ENCODE results near the gene DYNC2H1. TPM values are rescaled to one million over a fixed set of nuclear protein-coding genes. Genes with fewer than 3 reads are reported as not detected.

The DYNC2H1 gene
- total and polyA plus RNA-seq, 2 donors (not counting 1 experiment from before 2014, with no cell fraction given), result 20.1 to 65.9 TPM

DNA sequence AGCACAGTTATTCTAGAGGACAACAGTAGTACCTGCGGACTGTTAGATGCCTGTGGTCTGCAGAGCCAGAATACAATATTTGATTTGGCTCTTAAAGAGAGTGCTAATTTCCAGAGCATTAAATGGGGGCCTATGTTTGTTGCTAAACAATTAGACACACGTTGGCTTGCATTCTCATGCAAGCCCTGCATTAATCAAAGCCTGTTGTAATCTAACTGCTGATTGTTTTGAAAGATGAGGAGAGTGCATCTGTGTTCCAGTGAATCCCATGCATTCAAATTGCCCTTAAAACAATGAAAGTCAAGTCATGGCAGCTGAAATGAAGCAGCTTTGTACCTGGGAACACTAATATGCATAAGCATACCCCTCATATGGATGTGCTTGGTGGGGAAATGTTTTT, 419.4 kb downstream of the DYNC2H1 start:
- no peaks in the 10 kb centered on the region for H3K27me3 ChIP-seq (ENCODE audit: control insufficient read depth, insufficient read depth, low read length)
- no peaks in the 10 kb centered on the region for H3K79me2 ChIP-seq (ENCODE audit: control insufficient read depth, insufficient read depth, low read length)
- H3K27ac ChIP-seq (ENCODE audit: insufficient read depth, low read length), result no peak overlapping the region
- peaks cover 20% of the 10 kb centered on the region for H3K4me1 ChIP-seq (ENCODE audit: control insufficient read depth, extremely low read depth, insufficient read depth, low read length)
- DNase-seq (ENCODE audit: low read depth in 2 of 2), result peak in 1 of 2 donors; percentile 47
- no peaks in the 10 kb centered on the region for H3K9me3 ChIP-seq (ENCODE audit: control insufficient read depth, insufficient read depth, low read depth, low read length)
- no peak for TF ChIP-seq EZH2 (IDR thresholded peaks at IDR 0.05; ENCODE audit: low read length, missing control alignments)
- TF ChIP-seq, protein P1, sequence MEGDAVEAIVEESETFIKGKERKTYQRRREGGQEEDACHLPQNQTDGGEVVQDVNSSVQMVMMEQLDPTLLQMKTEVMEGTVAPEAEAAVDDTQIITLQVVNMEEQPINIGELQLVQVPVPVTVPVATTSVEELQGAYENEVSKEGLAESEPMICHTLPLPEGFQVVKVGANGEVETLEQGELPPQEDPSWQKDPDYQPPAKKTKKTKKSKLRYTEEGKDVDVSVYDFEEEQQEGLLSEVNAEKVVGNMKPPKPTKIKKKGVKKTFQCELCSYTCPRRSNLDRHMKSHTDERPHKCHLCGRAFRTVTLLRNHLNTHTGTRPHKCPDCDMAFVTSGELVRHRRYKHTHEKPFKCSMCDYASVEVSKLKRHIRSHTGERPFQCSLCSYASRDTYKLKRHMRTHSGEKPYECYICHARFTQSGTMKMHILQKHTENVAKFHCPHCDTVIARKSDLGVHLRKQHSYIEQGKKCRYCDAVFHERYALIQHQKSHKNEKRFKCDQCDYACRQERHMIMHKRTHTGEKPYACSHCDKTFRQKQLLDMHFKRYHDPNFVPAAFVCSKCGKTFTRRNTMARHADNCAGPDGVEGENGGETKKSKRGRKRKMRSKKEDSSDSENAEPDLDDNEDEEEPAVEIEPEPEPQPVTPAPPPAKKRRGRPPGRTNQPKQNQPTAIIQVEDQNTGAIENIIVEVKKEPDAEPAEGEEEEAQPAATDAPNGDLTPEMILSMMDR (conservative IDR thresholded peaks at IDR 0.05 in 1 of 2, IDR thresholded peaks at IDR 0.05 in 1 of 2; ENCODE audit: low read depth in 1 of 2, low read length in 2 of 2), result no peak
- H2AFZ ChIP-seq (ENCODE audit: low read length), result no peak overlapping the region
- H3K4me2 ChIP-seq (ENCODE audit: extremely low read depth, insufficient read depth, low read length), result no peak overlapping the region
- H3K4me3 ChIP-seq (replicated peaks in 1 of 4; ENCODE audit: control extremely low read depth in 1 of 4, insufficient read depth in 1 of 4, low read depth in 3 of 4, low read length in 4 of 4), result no peak overlapping the region
- no peaks in the 10 kb centered on the region for H3K36me3 ChIP-seq (ENCODE audit: control insufficient read depth, insufficient read depth, low read length)
- no peak overlapping the region for H3K9ac ChIP-seq (ENCODE audit: insufficient read depth, low read length)
- H4K20me1 ChIP-seq (ENCODE audit: control insufficient read depth, extremely low read depth, insufficient read depth, low read length), result no peaks in the 10 kb centered on the region

DNA sequence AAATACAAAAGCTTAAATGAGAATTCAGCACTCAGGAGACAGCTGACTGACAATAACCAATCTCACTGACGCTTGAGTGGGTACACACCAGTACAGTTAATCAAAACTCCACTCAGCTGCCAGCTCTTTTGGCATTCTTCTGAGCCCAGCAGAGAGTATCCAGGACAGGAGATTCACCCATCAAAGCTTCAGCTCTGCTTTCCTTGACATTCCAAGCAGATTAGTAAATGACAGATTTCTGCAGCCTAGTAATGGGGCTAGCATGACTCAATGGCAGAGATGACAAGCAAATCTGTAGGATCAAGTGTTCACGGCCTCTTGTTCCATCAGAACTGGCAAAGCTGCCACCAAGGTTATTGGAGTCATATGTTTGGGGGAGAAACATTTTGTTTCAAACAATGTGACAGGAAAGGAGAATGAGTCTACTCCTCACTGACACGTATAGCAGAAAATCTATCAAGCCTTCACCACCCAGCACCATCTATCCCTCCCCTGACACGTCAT, 420.0 kb downstream of the DYNC2H1 start:
- H3K4me1 ChIP-seq (ENCODE audit: control insufficient read depth, extremely low read depth, insufficient read depth, low read length), result peaks cover 20% of the 10 kb centered on the region
- no peaks in the 10 kb centered on the region for H4K20me1 ChIP-seq (ENCODE audit: control insufficient read depth, extremely low read depth, insufficient read depth, low read length)
- H3K9me3 ChIP-seq (ENCODE audit: control insufficient read depth, insufficient read depth, low read depth, low read length), result no peaks in the 10 kb centered on the region
- TF ChIP-seq, protein P1 (conservative IDR thresholded peaks at IDR 0.05 in 1 of 2, IDR thresholded peaks at IDR 0.05 in 1 of 2; ENCODE audit: low read depth in 1 of 2, low read length in 2 of 2), result no peak
- TF ChIP-seq EZH2 (IDR thresholded peaks at IDR 0.05; ENCODE audit: low read length, missing control alignments), result no peak
- H3K36me3 ChIP-seq (ENCODE audit: control insufficient read depth, insufficient read depth, low read length), result no peaks in the 10 kb centered on the region
- no peak overlapping the region for H3K9ac ChIP-seq (ENCODE audit: insufficient read depth, low read length)
- no peaks in the 10 kb centered on the region for H3K27me3 ChIP-seq (ENCODE audit: control insufficient read depth, insufficient read depth, low read length)
- no peaks in the 10 kb centered on the region for H3K79me2 ChIP-seq (ENCODE audit: control insufficient read depth, insufficient read depth, low read length)
- H3K4me3 ChIP-seq (replicated peaks in 1 of 4; ENCODE audit: control extremely low read depth in 1 of 4, insufficient read depth in 1 of 4, low read depth in 3 of 4, low read length in 4 of 4), result no peak overlapping the region
- peak overlapping the region; percentile 78 for H3K4me2 ChIP-seq (ENCODE audit: extremely low read depth, insufficient read depth, low read length)
- peak overlapping the region; percentile 31 for H3K27ac ChIP-seq (ENCODE audit: insufficient read depth, low read length)
- DNase-seq (ENCODE audit: low read depth in 2 of 2), result peak; percentile 52 to 88
- peak overlapping the region; percentile 7 for H2AFZ ChIP-seq (ENCODE audit: low read length)

Other genes with a start within 250 kb of the DYNC2H1 start
- gene MMP12, start 234.4 kb upstream of the DYNC2H1 start, total RNA-seq, result 0.83 TPM in 1 of 2 replicates, not detected in the other
- gene MMP12, start 234.4 kb upstream of the DYNC2H1 start, polyA plus RNA-seq, result 0.15 and 0.27 TPM in 2 replicates
- gene MMP13, start 153.7 kb upstream of the DYNC2H1 start, total RNA-seq, result not detected in 2 replicates
- gene MMP13, start 153.7 kb upstream of the DYNC2H1 start, polyA plus RNA-seq, result not detected in 2 replicates
- 36.5 and 45.7 TPM in 2 replicates for gene DCUN1D5, start 17.3 kb upstream of the DYNC2H1 start, total RNA-seq
- gene DCUN1D5, start 17.3 kb upstream of the DYNC2H1 start, polyA plus RNA-seq, result 45.7 and 48.6 TPM in 2 replicates

Data from fibroblast of lung (primary cell).